GM18517 (cell line): Measurements from ENCODE around the gene LTC4S.

Experiments used
- ATAC-seq: cut with Tn5 transposase; IDR thresholded peaks from one replicate; pipeline ENCODE4 v1.9.1; 2021; ENCODE audit warnings: mild to moderate bottlenecking, moderate library complexity; ENCODE audit not compliant: unreplicated experiment

LTC4S gene

DNA sequence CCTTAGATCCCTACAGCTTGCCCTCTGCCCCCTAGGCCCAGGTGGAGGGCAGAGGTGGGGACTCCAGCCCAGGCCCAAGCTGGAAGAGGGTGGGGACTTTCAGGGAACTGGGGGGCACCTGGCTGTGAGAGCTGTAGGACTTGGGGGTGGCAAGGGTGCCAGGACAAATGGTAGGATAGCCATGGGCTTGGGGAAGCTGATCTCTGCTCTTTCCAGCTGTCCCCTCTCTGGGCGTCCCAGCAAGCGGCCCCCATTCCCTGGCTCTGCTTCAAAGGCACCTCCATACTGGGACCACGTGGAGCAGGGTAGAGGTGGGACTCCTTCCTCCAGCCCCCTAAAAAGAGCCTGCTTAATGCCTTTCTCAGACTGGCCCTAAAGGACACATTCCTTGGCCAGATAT lies 385 bp downstream of the LTC4S start:
- ATAC-seq, result no peak

DNA sequence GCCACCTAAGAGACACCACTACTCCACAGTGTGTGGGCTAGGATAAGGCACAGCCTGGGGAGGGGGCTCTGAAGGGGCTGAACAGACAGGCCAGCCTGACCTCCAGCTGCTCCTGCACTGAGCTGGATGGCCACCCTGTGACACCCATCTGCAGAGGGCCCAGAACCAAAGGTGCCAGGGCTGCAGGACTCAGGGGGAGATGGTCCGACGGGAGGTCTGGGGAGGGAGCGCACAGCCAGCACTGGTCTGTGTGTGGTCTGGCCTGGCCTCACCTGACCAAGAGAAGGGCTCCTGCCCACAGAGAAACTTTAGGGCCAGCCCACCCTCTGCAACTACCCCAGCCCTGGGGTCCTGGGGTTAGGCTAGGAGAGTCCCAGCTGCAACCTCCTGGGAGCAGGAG lies 789 bp downstream of the LTC4S start:
- ATAC-seq, result no peak

DNA sequence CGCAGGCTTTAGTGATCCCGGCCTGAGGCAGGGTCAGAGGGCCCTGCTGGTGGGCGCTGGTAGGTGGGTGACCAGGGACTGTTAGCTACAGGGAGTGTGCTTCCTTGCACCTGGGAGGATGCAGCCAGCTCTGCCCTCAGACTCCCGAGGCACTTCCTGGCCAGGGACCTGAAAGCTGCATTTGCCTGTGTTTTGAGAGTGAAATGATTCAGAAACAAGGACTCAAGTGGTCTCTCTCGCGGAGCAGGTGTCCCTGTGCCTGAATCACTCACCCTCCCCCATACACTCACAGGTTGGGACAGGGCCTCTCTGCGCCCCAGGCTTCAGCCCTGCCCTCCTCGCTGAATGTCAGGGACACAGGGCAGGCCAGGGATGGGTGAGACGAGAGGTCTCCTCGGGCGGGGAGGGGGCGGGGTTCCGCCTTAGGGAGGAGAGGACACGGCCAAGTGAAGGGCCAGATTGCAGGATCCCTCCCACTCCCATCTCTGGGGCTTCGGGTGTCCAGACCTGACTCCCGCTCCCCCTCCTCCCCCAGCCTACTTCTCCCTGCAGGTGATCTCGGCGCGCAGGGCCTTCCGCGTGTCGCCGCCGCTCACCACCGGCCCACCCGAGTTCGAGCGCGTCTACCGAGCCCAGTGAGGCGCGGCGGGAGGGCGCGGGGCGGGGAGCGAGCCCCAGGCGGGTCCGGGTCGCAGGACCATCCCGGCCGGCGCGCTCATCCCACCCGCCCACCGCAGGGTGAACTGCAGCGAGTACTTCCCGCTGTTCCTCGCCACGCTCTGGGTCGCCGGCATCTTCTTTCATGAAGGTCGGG lies 1.5 kb downstream of the LTC4S start:
- no peak for ATAC-seq

DNA sequence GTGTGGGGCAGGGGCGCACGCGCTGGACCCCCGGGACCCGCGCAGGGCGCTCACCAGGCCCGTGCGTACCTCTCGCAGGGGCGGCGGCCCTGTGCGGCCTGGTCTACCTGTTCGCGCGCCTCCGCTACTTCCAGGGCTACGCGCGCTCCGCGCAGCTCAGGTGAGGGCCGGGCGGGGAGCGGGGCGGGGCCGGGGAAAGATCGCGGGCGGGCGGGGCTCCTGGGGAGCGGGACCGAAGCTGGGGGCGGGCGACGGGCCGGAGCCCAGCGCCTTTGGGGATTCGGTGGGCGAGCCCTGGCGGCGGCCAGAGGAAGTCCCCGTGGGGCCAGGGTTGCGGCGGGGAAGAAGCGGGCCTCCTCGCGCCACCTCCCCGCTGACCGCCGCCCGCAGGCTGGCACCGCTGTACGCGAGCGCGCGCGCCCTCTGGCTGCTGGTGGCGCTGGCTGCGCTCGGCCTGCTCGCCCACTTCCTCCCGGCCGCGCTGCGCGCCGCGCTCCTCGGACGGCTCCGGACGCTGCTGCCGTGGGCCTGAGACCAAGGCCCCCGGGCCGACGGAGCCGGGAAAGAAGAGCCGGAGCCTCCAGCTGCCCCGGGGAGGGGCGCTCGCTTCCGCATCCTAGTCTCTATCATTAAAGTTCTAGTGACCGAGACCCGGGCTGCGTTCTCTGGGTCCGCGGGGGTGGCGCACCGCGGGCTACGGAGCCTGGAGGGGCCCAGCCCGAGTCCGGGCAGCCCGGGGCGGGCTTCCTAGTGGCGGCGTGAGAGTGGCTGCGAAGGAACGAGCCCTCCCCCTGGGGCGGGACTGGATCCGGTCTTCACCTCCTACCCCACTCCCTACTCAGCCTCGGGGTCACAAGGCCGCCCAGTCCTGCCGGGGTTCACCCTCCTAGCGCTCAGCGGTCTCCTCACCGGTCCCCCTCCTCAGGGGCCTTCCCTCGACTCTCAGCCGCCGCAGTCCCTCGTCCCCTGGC lies 2.4 kb downstream of the LTC4S start:
- peak; percentile 86 for ATAC-seq

DNA sequence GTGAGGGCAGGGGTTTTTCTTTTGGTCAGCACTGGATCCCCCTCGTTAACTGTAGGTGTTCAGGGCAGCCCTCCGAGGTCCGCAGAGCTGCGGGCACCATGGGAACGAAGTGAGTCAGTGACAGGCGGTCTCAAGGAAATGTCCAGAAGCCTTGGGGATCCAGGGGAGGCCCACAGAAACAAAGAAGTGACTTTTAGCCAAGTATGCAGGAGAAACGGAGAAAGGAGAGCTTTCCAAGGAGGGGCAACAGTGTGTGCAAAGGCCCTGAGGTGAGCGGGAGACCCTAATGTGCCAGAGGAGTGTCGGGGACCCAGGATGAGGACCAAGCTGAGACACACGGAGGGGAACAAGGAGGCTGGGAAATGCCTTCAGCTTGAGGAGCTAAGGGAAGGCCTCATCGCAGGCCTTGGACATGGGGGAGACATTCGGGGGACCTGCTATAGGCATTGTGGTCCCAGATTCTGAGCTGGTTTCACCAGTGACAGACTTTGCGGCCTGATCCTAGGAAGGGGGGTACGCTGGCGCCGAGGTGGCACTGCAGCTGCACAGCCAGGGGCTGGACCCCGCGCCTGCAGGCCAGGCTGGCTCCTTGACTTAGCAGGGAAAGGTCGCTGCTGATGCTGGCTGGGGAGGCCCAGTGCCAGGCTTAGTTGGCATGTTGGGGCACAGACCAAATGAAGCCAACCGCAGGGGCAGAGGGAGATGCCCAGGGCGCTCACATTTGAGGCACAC lies 3.3 kb downstream of the LTC4S start:
- ATAC-seq, result no peak

DNA sequence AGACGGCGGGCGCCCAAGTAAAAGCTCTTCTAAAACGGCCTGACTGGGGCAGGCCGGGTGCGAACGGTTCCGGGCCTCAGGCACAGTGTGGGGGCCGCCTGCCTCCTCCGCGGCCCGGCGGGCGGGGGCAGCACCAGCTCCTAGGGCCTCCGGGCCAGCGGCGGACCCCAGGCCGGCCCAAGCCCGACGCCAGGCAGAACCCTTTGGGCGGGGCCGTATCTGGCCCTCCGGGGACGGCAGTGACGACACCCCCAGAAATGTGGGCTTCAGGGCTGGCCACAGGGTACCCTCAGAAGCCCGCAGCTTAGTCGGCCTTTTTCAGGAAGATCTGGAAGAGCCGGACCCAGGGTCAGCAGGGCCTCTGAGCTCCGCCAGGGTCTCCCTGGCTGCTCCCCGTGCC lies 4.0 kb downstream of the LTC4S start:
- ATAC-seq, result no peak

DNA sequence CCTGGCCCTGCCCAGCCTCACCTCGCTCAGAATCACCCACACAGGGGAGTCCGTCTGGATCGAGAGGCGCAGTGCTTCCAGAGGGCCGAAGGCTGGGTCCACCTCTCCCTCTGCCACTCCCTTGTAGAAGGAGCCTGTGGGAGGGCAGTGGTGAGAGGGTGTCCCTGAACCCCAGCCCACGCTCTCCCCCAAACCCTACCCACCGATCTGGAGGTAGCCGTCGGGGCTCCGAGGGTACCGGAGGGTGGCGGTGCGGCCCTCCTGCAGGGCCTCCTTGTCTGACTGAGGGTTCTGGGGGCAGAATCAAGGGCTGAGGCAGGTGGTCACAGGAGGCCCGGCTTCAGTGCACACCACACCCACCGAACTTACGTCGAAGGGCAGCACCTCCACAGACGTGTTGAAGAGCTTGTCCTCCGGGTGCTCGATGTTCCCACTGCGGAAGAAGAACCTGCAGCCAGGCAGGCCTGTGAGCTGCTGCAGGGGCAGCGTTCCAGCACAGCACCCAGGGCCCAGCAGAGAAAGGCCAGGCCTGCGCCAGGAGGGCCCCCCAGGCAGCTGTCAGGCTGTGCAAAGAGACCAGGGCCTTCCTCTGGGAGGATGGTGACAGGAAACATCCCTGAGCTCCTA lies 4.5 kb downstream of the LTC4S start:
- ATAC-seq, result no peak

DNA sequence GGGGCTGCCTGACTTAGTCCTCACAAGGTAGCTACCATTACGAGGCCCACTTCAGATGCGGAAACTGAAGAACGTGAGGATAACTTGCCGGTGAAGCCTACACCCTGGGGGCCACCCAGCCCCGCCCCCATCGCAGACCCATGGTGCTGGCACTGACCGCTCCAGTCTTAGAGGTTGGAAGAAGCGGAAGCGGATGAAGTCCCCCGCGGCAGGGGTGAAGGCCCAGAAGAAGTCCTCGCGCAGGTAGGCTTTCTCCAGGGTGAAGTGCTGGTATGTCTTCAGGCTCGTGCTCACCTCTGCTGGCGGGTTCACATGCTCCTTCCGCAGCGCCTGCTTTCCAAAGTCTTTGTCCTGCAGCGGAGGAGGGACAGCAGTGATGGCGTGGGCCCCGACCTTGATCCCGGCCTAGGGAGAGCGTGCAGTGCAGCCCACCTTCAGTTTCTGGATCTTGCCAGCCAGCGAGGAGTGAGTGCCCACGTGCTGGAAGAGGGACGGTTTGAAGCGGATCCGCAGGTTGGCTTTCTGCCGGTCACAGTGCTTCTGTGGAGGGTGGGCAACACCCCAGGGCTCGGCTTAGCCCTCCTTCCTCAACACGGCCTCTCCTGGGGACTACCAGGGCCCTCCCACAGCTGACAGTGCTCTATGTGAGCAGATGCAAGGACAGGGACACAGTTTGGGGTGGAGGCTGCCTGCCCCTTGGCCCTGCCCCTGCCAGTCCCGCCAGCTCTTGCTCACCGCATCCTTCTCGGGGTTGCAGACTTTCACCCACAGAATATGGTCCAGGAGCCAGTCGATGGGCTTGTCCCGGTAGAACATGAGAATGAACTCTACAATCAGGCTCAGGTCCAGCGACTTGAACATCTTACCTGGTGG lies 5.2 kb downstream of the LTC4S start:
- ATAC-seq, result no peak

DNA sequence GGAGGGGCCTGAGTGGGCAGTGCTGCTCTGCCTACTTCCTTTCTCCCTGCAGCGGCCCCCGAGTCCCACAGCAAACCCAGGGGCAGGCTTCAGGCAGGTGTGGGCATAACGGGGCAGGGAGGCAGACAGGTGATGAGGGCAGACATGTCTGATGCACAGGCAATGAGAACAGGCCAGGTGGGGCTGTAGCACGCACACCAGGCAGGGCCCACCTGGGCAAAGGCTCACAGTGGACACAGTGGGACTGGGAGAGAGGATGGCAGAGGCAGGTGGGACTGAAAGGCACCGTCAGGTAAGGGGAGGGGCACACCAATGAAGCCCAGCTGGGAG lies 5.8 kb downstream of the LTC4S start:
- no peak for ATAC-seq

DNA sequence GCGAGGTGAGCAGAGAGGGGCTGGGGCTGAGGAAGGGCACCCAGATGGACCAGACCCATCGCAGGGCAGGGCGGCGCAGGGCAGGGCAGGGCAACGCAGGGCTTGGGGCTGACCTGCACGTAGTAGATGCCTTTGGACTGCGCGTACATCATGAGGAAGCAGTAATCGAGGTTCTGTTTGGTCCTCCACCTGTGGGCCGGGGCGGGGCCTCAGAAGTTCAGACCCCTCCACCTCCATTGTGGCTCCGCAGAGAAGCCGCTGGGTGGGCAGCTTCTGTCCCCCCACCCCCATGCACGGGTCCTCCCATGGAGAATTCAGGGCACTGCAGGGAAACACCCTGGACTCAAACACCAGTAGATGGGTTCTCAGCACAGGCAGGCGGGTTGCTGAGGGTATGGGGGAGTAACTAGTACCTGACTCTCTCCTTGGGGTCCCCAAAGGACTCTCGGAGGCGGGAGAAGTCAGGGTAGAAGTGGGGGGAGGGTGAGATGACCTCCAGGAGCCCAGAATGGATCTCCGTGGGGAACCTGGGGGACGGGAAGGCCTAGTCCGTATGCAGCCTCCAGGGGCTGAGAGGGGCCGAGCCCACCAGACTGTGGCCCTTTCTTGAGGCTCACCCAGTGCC lies 6.4 kb downstream of the LTC4S start:
- ATAC-seq, result no peak

DNA sequence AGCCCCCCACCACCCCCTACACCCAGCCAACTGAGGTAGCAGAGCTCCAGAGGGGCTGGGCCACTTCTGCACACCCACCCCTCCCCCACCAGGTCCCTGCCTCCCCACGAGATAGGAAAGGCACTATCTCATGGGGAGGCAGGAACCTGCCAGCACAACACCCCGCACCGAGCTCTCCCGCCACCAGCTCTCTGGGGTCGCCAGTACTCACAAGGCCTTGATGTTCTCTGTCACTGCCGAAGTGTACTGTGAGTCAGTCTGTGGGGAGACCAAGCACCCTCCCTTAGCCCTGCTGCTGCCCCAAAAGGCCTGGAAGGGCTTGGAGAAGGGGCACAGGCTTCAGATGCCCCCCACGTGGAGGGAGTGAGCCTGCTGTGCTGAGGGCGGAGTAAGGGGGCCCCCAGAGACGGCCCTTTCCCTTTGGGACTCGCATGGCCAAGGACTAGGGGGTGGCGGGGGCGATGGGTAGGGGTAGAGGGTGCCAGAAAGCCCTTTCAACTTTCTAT lies 7.0 kb downstream of the LTC4S start:
- ATAC-seq, result no peak

DNA sequence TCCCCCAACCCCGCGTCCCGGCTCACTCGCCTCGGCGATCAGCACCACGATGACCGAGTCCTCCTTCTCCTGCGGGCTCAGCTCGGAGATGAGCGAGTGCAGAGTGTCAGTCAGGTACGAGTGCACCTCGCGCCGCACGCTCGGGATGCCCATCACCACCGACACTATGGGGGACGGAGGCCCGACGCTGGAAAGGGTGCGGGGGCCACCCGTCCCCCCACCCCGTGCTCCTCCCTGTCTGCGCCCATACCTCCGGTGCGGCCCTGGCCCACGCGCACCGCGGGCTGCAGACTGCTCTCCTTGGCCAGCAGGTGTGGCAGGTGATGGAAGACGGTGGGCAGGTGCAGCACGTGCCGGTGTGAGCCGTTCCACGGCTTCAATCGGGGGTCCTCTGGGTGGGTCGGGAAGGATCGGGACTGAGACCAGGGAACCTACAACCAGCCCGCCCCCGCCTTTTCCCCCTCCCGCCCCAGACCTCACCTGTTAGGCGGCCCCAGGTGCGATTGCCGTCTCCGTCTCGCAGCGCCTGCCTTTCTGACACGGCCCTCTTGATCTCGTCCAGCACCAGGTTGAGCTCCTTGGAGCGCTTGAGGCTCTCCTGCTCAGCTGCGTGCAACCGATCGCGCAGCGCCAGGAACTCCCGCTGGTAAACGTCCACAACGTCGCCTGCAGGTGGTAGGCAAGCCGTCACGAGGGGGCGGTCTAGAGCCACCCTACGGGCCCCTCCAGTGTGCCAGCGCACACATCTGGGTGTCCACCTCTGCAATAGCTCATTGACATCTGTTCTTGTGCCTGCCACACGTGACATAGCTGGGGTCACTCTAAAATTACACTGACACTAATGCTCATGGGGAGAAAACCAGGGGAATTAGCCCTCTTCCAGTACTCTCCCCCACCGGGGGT lies 7.8 kb downstream of the LTC4S start:
- ATAC-seq, result no peak

DNA sequence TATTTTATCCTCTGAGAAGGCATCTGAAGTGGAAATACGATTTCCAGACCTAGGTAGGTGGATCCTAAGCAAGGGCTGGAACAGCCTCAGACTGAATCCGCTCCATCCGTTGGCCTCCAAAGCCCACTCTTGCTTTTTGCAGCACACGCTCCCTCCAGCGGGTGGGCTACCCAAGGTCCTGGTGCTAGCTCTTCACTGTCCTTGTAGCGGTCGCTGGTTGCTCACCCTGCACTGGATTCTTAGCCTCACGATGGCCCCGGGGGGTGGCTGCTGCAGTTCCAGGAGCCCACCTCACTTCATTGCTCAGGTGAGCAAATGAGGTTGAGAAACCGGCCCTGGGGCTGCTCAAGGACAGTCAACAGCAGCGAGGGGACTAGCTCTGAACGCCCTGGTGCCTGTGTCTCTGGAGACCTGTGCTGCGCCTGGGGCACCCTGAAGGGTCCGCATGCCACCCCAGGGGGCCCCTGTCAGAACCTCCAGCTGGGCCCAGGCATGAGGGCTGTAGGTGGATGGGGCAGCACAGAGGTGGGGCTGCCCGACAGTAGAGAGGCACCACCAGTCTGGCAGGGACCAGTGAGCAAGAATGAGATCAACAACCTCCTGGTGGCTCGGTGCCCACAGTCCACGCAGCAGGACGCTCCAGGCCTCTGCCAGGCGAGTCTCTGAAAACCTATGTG lies 8.6 kb downstream of the LTC4S start:
- ATAC-seq, result no peak

DNA sequence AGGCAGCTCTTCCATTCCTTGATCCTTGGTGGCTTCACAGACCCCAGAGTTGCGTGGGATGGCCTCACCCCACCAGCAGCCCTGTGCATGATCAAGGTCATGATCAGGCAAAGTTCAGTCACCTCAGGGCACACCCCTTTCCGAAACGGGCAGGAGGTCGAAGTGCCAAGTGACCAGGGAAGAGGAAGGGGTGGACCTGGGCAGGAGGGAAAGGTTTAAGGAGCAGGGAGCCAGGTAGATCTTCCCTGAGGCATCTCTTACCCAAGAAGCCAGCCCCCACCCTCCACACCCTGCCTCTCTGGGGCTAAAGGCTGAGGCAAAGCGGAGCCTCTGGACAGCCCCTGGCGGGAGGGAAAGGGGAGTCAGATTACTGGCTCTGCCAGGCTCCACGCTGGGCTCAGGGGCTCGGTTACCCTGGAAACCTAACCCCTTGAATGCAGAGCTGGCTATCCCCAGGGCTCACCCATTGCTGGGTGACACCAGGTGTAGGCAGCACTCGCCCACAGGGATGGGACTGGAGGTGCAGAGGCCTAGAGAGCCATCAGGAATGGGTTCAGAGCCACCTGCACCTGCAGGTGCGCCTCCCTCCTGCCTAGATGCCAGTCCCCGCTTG lies 9.3 kb downstream of the LTC4S start:
- no peak for ATAC-seq

DNA sequence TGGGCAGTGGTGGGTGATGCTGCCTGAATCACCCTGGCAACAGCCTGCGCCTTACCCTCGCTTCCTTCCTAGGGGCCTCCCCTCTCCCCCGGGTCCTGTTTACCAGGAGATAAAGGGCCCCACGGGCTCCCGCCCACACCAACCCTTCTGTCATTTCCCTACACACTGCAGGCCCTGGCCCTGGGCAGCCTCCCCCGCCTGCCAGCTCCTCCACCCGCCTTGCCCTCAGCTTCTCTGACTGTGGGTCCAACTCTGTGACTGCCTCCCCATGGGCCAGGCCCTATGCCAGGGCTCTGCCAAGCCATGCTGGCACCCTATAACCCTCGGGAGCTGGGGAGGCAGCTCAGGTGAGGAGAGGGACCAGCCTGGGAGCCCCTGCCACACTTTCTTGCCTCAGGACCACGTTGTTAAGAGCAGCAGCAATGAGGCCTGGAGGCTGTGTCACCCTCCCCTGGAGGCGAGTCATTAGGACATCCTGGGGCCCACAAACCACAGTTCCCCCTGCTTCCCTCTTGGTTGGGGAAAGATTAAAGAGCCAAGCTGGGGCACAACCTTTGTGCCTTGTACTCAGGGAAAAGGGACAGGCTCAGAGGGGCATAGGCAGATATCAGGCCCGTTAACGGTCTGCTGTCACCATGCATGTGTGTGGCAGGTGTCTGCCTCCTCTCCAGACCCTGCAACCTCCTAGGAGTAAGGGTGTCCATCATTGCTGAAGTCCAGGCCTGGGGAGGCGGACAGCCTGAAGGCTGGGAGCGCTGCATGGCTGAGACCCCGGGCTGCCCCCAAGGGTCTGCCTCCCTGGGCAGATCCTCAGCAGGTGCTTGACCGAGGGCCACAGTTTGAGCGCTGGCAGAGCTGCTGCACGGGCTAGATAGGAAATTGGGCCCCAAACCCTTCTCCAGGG lies 10.1 kb downstream of the LTC4S start:
- ATAC-seq, result no peak

DNA sequence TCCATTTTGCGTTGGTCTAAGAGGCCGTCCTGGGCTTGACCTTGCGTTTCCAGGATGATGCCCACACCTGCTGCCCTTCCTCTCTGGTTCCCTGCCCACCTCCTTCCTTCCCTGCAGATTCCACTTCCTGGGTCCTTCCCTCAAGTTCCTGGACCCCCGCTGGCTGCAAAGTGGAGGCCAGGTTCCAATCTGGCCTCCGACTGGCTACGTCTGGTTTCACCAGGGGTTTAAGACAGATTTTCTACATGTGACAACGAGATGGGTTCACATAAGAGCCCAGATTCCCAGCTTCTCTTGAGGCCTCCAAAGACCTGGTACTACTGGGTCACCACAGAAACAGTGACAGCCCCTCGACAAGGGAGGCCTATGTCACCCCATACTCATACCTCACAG lies 10.8 kb downstream of the LTC4S start:
- ATAC-seq, result no peak
